Islet of Langerhans (tissue), 1 donor: ENCODE measurements around the gene ACBD4.

ENCODE experiments used
- FAIRE-seq: peaks from one replicate; lab custom pipeline; 2011; peaks lifted over from hg19 to GRCh38; lab: Jason Lieb, UNC

ACBD4 gene

DNA sequence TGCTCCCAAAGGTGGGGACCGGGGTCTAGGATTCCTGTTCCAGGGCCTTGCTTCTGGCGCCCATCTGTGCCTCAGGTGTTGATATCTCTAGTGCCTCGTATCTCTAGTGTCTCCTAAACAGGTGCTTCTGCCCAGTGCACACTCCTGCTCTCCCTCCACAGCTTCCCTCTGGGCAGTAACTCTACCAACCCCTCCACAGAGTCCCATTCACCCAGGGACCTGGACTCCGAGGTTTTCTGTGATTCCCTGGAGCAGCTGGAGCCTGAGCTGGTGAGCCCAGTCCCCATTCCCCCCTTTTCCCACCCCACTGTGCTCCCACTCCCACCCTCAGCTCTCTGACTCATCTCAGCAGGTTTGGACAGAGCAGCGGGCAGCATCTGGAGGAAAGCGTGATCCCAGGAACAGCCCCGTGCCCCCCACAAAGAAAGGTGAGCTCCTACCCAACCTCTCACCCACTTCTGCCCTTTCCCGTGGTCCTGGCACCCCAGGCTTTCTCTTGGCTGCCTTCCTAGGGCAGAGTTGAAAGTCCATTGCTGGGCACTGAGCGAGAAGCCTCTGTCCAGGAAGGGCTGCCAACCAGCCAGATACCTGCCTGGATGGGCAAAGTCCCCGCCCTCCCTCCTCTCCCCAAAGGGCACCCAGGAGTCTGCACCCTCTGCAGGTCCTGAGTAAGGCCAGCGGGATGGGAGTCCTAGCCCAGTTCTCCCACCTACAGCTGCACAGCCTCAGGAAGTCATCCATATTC, 2.2 kb downstream of the ACBD4 start:
- no peak for FAIRE-seq

DNA sequence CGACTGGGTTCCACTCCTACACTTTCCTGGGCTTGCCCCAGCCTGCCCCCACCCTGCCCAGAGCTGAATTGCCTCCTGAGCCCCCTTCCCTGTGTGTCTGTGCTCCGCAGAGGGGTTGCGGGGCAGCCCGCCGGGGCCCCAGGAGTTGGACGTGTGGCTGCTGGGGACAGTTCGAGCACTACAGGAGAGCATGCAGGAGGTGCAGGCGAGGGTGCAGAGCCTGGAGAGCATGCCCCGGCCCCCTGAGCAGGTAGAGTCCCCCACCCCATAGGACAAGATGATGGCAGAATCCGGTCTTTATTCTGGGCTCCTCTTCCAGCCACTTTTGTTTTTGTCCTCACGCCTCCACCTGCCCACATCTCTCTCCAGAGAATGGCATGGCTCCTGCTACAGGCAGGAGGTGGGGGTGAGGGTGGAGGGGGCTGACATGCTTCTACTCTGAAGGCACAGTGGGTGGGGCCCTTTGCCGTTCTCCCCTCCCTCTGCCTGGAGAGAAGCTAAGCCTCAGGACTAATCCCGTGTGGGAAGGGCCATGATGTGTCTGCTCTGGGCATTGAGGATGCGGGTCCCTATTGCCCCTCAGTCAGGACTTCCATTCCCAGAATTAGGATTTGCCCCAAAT, 3.5 kb downstream of the ACBD4 start:
- no peak for FAIRE-seq

DNA sequence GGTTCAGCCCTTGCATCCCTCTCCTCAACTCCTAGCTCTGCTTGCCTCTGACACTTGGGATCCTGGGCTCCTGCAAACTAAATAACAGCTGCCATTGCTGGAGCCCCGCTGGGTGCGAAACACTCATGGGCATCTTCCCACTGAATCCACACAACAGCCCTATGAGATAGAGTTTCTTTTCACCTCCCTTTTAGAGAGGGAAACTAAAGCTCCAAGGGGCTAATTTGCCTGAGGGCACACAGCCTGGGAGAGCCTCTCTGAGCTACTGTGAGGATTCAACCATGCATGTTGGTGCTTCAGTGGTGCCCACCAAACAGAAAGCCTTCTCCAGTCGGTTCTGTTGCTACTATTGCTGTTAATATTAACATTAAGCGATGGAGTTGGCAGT, 4.0 kb downstream of the ACBD4 start:
- no peak for FAIRE-seq

DNA sequence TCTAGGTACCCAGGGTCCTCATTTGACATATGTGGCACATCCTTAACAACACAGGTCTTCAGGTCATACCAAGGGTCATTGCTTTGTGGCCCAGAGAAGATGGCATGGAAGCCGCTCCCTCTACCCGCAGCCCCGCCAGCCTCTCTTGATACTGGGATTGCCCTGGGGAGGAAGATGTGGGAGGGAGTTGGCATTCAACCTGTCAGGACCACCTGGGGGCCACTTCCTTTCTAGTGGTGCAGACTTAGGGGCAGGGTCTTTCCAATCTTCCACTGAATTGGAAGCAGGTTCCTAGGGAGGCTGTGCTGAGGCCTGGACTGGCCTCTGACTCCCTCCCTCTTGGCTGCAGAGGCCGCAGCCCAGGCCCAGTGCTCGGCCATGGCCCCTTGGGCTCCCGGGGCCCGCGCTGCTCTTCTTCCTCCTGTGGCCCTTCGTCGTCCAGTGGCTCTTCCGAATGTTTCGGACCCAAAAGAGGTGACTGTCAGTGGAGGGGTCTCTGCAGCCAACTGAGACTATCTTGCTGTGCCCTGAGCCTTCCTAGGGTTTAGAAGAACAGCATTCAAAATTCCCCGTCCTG, 7.7 kb downstream of the ACBD4 start:
- FAIRE-seq = no peak

DNA sequence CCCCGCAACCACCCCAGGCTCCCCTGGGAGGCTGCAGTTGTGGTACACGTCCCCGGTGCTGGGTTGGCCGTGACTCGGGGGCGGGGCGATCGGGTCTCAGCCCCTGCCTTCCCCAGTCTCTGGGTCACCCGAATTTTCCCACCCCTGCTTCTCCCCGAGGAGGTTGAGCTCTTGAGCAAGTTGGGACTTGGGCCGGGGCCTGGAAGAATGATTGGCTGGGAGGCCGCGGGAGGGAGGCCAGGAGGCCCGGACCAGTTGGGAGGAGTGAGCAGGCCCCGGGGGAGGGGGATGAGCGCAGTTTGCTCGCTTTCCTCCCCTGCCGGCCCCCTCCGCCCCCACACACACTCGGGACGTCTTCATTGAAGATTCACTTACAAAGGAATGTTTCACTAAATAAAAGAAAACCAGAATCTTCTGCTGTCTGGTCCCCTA, 8.3 kb downstream of the ACBD4 start:
- no peak for FAIRE-seq

DNA sequence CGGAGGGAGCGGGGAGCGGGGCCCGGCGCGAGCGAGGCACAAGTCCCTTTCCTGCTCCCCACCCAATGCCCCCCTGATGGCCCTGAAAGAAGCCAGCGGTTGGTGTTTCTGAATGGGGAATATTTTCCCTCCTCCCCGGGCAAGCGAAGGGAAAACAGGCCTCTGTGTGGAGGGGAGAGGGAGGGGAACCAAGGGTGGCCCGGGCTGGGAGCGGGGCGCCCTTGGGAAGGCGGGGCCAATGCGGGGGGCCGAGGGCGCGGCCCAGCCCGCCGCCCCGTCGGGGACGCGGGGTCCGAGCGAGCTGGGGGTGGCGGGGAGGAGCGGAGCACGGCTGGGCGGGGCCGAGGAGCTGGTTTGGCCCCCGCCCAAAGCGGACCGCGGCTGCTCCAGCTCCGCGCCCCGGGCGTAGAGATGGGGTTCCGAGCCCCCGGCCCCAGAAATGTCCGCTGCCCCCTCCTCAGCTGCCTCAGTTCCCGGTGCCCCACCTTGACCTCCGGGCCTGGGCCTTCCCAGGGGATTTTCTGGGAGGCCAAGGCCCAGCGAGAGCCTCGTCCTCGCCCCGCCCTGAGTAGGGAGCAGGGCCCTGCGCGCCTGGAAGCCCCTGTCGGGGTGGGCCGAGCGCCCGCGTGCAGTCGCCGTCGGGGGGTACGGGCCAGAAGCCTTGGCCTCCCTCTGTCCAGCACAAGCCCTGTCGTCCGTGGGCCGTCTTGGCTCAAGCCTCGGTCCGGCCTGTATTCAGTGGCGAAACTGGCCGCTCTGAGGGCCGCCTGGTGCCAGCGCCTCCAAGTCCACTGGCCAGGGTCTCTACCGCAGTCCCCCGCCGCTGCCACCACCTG, 8.9 kb downstream of the ACBD4 start:
- FAIRE-seq = no peak

DNA sequence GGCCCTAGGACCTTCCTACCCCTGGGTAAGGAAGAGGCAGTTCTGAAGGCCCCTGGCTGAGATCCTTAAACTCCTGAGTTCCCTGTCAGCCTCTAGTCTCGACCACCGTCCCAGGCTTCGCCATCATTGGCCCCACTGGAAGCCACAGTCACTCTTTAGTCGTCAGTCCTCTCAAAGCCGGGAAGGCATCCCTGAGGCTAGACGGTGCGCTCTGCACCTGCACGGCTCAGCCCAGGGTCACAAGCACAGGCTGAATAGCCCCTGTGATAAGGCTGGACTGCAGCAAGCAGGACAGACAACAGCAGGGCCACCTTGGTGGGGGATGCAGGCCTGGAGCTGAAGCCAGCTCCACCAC, 9.5 kb downstream of the ACBD4 start:
- no peak for FAIRE-seq

DNA sequence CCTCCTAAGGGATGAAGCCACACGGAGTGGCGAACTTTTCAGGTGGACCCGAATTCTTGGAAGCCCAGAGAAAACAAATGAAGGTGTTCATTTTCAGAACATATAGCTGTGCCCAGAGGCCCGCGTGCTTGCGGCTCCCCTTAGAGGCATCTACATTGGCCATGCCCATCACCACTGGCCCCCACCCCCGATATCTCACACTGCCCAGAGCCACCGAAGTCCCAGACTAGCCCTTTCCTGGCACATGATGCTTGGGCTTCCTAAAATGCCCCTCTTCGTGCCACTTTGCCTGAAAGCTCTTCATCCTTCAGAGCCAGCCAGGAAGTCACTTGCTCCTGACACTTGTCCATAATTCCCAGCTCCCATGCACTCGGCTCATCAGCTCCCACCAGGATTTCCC, 10.7 kb downstream of the ACBD4 start:
- no peak for FAIRE-seq

DNA sequence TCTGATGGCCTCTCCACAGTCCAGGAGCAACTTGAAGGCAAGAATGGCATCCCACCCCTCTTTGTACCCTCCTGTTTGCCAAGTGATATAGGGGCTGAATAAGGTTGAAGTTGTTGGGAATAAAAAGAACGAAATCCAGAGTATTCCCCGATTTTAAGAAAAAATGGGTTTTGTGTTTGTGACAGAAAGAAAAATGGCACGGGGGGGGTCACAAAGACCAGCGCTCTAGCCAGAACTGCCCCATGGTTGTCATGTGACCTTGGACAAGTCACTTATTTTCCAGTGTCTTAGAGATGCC, 11.1 kb downstream of the ACBD4 start:
- no peak for FAIRE-seq

DNA sequence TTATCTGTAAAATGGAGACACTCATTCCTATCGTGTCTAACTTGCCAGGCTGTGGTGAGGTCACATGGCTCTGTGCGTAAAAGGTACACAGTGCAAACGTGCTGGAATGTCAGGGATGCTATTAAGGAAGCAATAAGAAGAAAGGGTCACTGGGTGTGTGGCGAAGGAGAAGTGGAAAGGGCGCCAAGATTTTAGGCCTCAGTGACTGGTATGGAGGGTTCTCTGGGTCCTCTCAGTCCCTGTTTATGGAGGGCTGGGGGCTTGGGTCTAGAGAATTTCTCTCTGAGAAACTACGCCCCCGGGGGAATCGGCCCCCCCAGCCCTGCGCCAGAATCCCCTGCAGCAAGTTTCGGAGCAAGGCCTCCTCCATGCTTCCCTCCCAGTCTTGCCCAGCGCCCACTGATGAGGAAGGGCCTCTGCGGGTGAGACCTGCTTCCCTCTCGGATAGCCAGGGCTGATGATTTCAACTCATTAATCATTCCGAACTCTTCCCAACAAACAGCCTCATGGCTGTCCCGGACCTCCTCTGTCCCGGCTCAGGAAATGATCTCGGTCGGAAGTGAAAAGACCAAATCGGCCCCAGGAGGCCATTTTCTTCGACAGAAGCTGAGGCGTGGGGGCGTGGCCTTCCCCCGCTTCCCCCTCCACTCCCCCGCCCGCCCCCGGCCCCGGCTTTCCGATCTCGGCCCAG, 11.5 kb downstream of the ACBD4 start:
- FAIRE-seq = no peak

DNA sequence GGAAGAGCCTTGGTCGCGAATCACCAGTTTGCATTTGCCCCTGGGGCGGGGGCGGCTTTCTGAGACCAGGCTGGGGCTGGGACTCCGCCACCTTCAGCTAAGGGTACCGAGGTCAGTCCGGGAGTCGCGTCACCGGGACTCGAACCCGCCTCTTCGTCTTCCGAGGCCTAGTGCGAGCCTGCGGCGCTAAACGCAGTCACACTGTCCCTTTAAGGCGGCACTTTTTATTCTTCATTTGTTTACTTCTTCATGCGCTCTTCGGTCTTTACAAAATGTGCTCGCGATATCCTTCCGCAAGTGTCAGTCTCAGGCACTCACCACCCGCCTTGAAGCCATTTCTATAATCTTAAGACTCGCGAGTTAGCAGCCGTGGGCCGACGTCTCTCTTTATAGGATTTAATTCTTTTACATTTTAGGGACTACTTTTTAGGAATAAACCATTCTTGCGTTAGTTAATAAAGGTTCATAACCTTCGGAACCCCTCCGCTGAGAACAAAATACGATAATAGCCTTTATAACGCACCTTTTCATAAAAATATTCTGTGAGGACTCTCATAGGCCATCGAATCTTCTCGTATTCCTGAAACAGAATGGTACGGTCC, 12.2 kb downstream of the ACBD4 start:
- no peak for FAIRE-seq

DNA sequence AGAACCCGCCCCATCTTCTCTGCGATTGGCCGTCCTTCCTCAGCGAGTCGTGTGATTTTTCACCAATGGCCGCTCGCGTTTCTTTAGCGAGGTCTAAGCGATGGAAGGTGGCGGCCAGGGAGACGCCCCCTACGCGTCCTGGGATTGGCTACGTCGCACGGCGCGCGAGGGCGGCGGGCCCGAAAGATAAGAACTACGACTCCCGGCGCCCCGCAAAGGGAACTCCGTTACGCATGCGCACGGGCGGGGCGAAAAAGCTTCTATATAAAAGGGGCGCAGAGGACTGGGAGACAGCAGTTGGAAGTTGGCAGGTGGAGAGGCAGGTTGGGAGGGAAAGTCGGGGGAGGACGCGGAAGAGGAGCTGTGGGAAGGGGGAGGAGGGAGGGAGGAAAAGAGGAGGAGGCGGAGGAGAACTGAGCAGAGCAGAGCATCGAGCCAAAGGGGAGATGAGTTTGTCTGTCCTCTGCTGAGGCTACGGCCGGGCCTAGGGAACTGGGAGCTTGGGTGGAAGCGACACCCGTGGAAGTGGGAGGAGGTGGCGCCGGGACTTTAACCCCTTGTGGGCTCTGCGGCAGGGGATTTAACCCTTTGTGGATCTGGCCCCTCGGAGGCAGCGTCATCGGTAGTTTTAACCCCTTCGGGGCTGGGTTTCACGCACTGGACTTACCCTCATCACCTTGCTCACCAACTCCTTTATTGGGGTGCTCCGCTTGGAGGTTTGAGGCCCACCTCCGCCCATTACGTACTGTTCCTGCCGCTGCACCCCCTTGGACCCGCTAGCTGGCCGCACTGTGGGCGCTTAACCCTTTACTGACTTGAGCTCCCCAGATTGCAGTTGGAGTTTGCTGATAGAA, 12.9 kb downstream of the ACBD4 start, which contains the start of gene HEXIM1:
Gene HEXIM1 (plus strand): TSS at position 293 of the 854 bp plus-strand sequence. CDS start 716 bp downstream, outside the sequence.
- FAIRE-seq = peak; percentile 78

DNA sequence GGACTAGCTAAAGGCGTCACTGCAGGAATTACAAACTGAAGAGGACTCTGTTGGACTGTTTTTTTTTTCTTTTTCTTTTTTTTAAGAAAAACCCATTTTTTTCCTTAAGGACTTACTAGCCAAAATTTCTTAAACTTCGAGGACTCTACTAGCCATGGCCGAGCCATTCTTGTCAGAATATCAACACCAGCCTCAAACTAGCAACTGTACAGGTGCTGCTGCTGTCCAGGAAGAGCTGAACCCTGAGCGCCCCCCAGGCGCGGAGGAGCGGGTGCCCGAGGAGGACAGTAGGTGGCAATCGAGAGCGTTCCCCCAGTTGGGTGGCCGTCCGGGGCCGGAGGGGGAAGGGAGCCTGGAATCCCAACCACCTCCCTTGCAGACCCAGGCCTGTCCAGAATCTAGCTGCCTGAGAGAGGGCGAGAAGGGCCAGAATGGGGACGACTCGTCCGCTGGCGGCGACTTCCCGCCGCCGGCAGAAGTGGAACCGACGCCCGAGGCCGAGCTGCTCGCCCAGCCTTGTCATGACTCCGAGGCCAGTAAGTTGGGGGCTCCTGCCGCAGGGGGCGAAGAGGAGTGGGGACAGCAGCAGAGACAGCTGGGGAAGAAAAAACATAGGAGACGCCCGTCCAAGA, 13.7 kb downstream of the ACBD4 start:
- no peak for FAIRE-seq

DNA sequence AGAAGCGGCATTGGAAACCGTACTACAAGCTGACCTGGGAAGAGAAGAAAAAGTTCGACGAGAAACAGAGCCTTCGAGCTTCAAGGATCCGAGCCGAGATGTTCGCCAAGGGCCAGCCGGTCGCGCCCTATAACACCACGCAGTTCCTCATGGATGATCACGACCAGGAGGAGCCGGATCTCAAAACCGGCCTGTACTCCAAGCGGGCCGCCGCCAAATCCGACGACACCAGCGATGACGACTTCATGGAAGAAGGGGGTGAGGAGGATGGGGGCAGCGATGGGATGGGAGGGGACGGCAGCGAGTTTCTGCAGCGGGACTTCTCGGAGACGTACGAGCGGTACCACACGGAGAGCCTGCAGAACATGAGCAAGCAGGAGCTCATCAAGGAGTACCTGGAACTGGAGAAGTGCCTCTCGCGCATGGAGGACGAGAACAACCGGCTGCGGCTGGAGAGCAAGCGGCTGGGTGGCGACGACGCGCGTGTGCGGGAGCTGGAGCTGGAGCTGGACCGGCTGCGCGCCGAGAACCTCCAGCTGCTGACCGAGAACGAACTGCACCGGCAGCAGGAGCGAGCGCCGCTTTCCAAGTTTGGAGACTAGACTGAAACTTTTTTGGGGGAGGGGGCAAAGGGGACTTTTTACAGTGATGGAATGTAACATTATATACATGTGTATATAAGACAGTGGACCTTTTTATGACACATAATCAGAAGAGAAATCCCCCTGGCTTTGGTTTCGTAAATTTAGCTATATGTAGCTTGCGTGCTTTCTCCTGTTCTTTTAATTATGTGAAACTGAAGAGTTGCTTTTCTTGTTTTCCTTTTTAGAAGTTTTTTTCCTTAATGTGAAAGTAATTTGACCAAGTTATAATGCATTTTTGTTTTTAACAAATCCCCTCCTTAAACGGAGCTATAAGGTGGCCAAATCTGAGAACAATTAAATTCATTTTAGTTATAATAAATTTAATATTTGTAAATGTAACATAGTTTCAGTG, 14.5 kb downstream of the ACBD4 start:
- no peak for FAIRE-seq

DNA sequence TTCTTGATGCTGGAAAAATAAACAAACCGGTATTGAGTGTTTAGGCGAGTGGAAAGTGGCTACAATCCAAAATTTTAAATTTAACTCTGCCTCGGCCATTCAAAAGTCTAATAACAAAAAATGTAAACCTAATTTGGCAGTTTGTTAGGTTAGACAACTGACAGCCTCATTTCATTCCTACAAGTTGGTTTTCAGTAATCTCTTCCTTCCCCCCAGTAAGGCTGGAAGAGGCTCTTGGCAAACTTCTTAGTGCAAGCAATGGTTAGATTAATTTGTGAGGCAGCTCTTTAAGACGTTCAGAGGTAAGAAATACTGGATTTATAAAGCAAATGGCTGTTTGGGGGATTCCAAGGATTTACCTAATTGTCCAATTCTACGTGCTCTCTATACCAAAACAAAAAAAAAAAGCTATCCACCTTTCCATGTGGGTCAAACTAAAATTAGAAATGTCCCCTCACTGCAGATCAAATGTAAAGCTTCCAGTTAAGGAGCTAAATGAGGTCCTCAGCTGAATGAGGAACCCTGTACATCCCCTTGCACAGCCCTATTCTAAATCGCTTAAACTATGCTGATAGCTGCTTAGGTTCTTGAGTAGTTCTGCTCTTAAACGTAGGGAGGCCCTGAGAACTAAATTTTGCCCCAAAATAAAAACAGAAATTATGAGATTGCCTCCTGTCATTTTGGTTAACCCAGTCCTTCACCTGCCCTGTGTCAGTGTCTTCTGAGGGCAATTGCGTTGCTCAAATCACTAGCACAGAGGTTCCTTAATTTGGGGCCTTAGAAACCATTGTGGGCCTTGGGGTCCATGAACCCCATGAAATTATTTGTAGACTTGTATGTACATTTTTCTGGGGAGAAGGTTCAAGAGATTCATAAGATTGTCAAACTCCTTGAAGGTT, 15.7 kb downstream of the ACBD4 start:
- FAIRE-seq = no peak

DNA sequence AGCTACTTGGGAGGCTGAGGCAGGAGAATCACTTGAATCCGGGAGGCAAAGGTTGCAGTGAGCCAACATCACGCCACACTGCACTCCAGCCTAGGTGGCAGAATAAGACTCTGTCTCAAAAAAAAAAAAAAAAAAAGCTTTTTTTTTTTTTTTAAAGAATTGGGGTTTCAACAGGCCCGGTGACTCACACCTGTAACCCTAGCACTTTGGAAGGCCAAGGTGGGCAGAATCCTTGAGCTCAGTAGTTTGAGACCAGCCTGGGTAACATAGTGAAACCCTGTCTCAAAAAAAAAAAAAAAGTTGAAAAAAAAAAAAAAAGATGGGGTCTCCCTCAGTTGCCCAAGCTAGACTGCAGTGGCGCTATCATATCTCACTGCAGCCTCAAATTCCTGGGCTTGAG, 19.5 kb downstream of the ACBD4 start:
- no peak for FAIRE-seq

DNA sequence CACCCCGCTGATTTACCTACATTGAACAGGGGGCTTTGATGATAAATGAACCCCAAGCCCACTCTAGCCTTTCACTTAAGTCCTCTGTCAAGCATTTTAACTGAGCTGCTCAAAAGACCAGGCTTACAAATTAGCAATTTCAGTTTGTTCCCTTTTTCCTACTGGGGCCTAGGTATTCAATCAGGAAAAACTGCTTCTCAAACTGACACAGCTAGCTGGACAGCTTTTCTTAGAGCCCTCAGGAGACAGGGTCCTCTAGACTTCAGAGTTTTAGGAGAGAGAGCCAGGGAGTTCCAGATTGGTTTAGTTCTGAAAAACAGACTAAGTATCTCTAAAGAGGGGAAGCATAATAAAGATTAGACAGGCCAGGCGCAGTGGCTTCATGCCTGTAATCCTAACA, 20.0 kb downstream of the ACBD4 start:
- FAIRE-seq = no peak

DNA sequence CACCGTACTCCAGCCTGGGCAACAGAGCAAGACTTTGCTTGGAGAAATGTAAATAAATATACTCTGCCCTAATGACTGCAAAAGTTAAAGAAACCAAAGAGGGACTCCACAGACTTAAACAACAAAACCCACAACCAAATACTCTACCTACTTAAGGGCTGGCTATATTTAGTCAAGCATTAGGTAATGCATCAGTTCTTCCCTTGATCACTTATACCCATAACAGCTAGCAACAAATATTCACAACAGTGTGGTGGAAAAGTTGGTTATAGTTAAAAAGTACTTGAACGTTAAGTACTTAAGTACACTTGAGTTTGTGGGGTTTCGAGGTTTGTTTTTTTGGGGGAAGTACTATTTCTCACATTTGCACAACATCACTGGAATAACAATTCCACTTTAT, 20.8 kb downstream of the ACBD4 start:
- no peak for FAIRE-seq
